Esophagus muscularis mucosa (tissue), 4 donors: ENCODE results near the gene ARSI. TPM values are rescaled to one million over a fixed set of nuclear protein-coding genes. Genes with fewer than 3 reads are reported as not detected.

Experiments
- DNase-seq: peaks from one replicate; pipeline ENCODE4 v3.0.0-alpha.2; 2017; ENCODE audit errors: extremely low spot score
- H3K27ac ChIP-seq, 4 donors: fragments of 200-600 bp; sonication (generic); replicated peaks in 1 of 4; 1 replicate in 3 of 4; 2 replicates in 1 of 4; pipeline ENCODE4 v1.5.1; 2016 to 2019; ENCODE audit warnings: mild to moderate bottlenecking in 1 of 4
- H3K27me3 ChIP-seq, 4 donors: fragments of 200-600 bp; sonication (generic); one replicate each; pipeline versions ENCODE4 v1.5.1 to v1.6.0; 2016 to 2019
- H3K36me3 ChIP-seq, 4 donors: fragments of 200-600 bp; sonication (generic); one replicate each; pipeline ENCODE4 v1.5.1; 2016 to 2019
- H3K4me1 ChIP-seq, 4 donors: fragments of 200-600 bp; sonication (generic); one replicate each; pipeline ENCODE4 v1.5.1; 2016 to 2019
- H3K4me3 ChIP-seq, 4 donors: fragments of 200-600 bp; sonication (generic); 1 replicate in 2 of 4; 2 replicates in 2 of 4; pipeline ENCODE4 v1.5.1; 2016 to 2019; ENCODE audit warnings: mild to moderate bottlenecking in 4 of 4, moderate library complexity in 1 of 4
- H3K9me3 ChIP-seq, 4 donors: fragments of 200-600 bp; sonication (generic); 1 replicate in 3 of 4; 2 replicates in 1 of 4; pipeline ENCODE4 v1.5.1; 2016 to 2019
- EP300 ChIP-seq: sonication (generic); formaldehyde crosslinking; IDR thresholded peaks from one replicate; pipeline ENCODE4 v1.6.1; 2017; ENCODE audit warnings: antibody characterized with exemption
- POLR2A ChIP-seq: fragments of 450-650 bp; IDR thresholded peaks from one replicate; pipeline ENCODE4 v1.6.1; 2017; ENCODE audit warnings: antibody characterized with exemption, moderate library complexity, mild to moderate bottlenecking, low read depth
- POLR2AphosphoS5 ChIP-seq, 2 donors: sonication (generic); formaldehyde crosslinking; IDR thresholded peaks; one replicate each; pipeline ENCODE4 v1.6.1; 2017; ENCODE audit warnings: antibody characterized with exemption in 2 of 2
- WGBS: methylation state at CpG from one replicate; pipeline ENCODE4 v1.1.5; 2018; 5-methylcytosine and 5-hydroxymethylcytosine counted together
- intact Hi-C: fragments of 100-400 bp; cut with DNase I; formaldehyde crosslinking; loops from one replicate; pipeline ENCODE4 v1.15.1; 2023
- total RNA-seq, 4 donors: library from RNA; depleted of rRNA; stranded (reverse); fragments of >200 nt; gene quantifications; one replicate each; pipeline versions ENCODE4 v1.1.0 to v1.2.1, GENCODE V29; 2016
- TF ChIP-seq, protein P1 (sequence below), 3 experiments: fragments of 200-600 bp in 2 of 3; fragments of 450-650 bp in 1 of 3; sonication (generic) in 2 of 3; IDR thresholded peaks; one replicate each; pipeline ENCODE4 v1.5.1; 2017 to 2019; ENCODE audit warnings: antibody characterized with exemption in 3 of 3, mild to moderate bottlenecking in 2 of 3, moderate library complexity in 1 of 3

ARSI gene
- total RNA-seq, 4 donors from 2014 or later: 5.8 to 20.6 (median 10.1) TPM

DNA sequence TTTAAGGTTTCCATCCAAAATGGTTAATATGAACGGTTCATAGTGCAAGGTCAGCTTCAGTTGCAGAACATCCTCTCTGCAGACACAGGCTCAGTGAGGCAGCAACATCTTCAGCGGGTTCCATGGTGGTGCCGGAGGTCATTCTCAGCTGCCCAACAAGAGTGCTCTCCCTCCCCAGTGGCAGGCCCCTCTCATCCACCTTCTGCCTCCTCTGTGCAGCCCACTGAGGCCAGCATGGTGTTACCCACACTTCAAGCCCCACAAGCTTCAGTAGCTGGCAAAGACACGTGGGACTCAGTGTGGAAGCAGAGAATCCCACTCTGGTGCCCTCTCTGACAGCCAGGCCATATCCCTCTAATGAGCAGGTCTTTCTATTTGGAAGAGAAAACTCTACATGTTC, 4.1 kb upstream of the ARSI start:
- Histone ChIP-seq H3K4me1 (peaks cover 14 to 66% (median 51%) of the 10 kb centered on the region in 4 donors), H3K9me3 (no peaks in the 10 kb centered on the region), H3K36me3 (no peaks in the 10 kb centered on the region), H3K4me3 (no peak overlapping the region), H3K27me3 (peaks cover 0 to 16% (median 0%) of the 10 kb centered on the region in 4 donors), H3K27ac (peak overlapping the region in 3 of 4 donors; percentile 3 to 83 (median 53))
- TF ChIP-seq, protein P1, sequence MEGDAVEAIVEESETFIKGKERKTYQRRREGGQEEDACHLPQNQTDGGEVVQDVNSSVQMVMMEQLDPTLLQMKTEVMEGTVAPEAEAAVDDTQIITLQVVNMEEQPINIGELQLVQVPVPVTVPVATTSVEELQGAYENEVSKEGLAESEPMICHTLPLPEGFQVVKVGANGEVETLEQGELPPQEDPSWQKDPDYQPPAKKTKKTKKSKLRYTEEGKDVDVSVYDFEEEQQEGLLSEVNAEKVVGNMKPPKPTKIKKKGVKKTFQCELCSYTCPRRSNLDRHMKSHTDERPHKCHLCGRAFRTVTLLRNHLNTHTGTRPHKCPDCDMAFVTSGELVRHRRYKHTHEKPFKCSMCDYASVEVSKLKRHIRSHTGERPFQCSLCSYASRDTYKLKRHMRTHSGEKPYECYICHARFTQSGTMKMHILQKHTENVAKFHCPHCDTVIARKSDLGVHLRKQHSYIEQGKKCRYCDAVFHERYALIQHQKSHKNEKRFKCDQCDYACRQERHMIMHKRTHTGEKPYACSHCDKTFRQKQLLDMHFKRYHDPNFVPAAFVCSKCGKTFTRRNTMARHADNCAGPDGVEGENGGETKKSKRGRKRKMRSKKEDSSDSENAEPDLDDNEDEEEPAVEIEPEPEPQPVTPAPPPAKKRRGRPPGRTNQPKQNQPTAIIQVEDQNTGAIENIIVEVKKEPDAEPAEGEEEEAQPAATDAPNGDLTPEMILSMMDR (IDR thresholded peaks at IDR 0.05): no peak
- TF ChIP-seq POLR2AphosphoS5 (IDR thresholded peaks at IDR 0.05) (no peak), EP300 (no peak), POLR2A (no peak)
- no peak for DNase-seq
- WGBS: 93% methylated on average over 4 of the region's 4 CpGs
- intact Hi-C loops: no loop called here

- WGBS: 15% methylated on average over 1 of the region's 1 CpG
These were observed 2.9 kb upstream of the ARSI start for GRCh38 chr5:150305557-150305956.

DNA sequence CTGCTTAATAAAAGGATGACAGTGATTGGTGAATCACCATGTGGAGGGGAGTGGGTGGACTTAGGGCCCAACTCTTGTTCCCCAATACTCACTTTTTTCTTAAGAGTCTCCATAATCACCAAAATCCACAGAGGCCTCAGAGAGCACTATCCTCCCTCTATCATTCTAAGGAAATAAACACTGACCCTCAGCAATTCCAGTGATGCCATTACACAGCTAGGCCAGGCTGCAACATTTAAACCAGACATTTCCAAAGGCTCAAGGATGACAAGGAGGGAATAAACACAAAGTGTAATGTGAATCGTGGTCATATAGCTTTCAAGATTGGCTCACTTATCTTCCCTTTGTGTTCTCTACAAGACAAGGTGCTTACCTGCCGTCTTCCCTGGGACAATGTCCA, 2.4 kb upstream of the ARSI start:
- intact Hi-C loops: no loop called here
- Histone ChIP-seq H3K4me1 (peaks cover 14 to 83% (median 68%) of the 10 kb centered on the region in 4 donors), H3K27me3 (peaks cover 0 to 30% (median 0%) of the 10 kb centered on the region in 4 donors), H3K27ac (peak overlapping the region; percentile 76 to 83 (median 82)), H3K9me3 (no peaks in the 10 kb centered on the region), H3K36me3 (no peaks in the 10 kb centered on the region), H3K4me3 (no peak overlapping the region)
- no peak for TF ChIP-seq EP300
- peak in 1 of 2 donors; percentile 7 for TF ChIP-seq POLR2AphosphoS5 (IDR thresholded peaks at IDR 0.05)
- no peak for DNase-seq
- 37% methylated on average over 2 of the region's 2 CpGs for WGBS

More at GRCh38 chr5:150305557-150305956, 2.9 kb upstream of the ARSI start:
- Histone ChIP-seq H3K4me3 (no peak overlapping the region), H3K4me1 (peaks cover 14 to 78% (median 64%) of the 10 kb centered on the region in 4 donors), H3K27ac (peak overlapping the region; percentile 76 to 83 (median 82)), H3K9me3 (no peaks in the 10 kb centered on the region), H3K36me3 (no peaks in the 10 kb centered on the region), H3K27me3 (peaks cover 0 to 27% (median 0%) of the 10 kb centered on the region in 4 donors)
- no peak for DNase-seq
- intact Hi-C loops: no loop called here
- TF ChIP-seq POLR2AphosphoS5 (IDR thresholded peaks at IDR 0.05): no peak
- TF ChIP-seq POLR2A: no peak
- TF ChIP-seq, protein P1 (IDR thresholded peaks at IDR 0.05): no peak
- TF ChIP-seq EP300: no peak

- H3K27ac ChIP-seq: peak overlapping the region; percentile 76 to 83 (median 82)
- peaks cover 0 to 30% (median 0%) of the 10 kb centered on the region in 4 donors for H3K27me3 ChIP-seq
- no peak for DNase-seq
- H3K4me1 ChIP-seq: peaks cover 14 to 86% (median 72%) of the 10 kb centered on the region in 4 donors
- WGBS: 72% methylated on average over 4 of the region's 4 CpGs
- H3K36me3 ChIP-seq: no peaks in the 10 kb centered on the region
- H3K9me3 ChIP-seq: no peaks in the 10 kb centered on the region
- intact Hi-C loops: no loop called here
- H3K4me3 ChIP-seq: no peak overlapping the region
- TF ChIP-seq EP300 (no peak), POLR2AphosphoS5 (IDR thresholded peaks at IDR 0.05) (no peak), POLR2A (no peak)
- TF ChIP-seq, protein P1 (IDR thresholded peaks at IDR 0.05): no peak
These were observed 1.9 kb upstream of the ARSI start for GRCh38 chr5:150304481-150305081.

DNA sequence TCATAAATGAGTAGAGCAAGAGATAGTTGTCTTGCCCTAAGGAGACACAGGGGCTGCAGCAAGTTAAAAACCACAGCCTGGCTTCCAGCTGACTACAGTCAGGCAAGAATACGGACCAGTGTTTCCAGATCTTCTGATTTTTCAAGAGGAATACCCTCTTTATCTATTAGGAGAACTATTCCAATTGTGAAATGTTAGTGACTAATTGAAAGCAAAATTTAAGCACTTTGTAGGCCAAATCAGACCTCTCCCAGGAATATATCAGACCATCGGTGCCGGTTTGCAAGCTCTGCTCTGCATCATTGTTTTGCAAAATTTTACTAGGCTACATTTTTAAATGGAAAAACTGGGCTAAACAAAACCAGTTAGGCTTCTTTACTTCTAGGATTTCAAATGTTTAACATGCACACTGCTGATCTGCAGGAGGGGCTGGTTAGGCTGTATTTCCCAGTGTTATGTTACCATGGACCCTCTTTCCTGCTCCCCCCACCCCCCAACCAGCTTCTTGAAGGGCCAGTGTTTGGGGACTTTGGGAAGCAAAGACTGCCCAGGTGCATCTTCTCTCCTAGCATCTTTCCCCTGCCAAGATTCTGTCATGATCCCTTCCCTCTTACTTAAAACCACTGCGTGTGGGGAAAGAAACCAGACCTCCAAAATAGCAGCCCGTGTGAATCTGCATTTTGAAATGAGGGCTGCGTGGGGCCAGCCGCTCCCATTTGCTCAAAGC, 1.1 kb upstream of the ARSI start:
- H3K27me3 ChIP-seq: peaks cover 0 to 30% (median 0%) of the 10 kb centered on the region in 4 donors
- no peaks in the 10 kb centered on the region for H3K9me3 ChIP-seq
- intact Hi-C loops: no loop called here
- H3K4me3 ChIP-seq: no peak overlapping the region
- TF ChIP-seq EP300: no peak
- peak; percentile 66 to 77 for TF ChIP-seq POLR2AphosphoS5 (IDR thresholded peaks at IDR 0.05)
- no peak for TF ChIP-seq POLR2A
- TF ChIP-seq, protein P1 (IDR thresholded peaks at IDR 0.05): no peak
- no peaks in the 10 kb centered on the region for H3K36me3 ChIP-seq
- H3K27ac ChIP-seq: peak overlapping the region; percentile 76 to 83 (median 82)
- peaks cover 14 to 87% (median 76%) of the 10 kb centered on the region in 4 donors for H3K4me1 ChIP-seq
- DNase-seq: no peak
- WGBS: 42% methylated on average over 7 of the region's 7 CpGs
